Fibroblast of skin of left quadriceps (primary cell): ENCODE measurements around the gene NAT8.
"Not testable (repeated sequence)": the region's sequence is repeated elsewhere in the genome, so short reads cannot be mapped to it uniquely, and the experiment has no call there.

ENCODE experiments used
- DNase-seq, 2 experiments: peaks; one replicate each; pipeline ENCODE4 v3.0.0-alpha.2; 2013; ENCODE audit warnings: low read depth in 2 of 2

Gene NAT8, protein sequence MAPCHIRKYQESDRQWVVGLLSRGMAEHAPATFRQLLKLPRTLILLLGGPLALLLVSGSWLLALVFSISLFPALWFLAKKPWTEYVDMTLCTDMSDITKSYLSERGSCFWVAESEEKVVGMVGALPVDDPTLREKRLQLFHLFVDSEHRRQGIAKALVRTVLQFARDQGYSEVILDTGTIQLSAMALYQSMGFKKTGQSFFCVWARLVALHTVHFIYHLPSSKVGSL

GRCh38 chr2:73642338-73643018 is at the start of gene NAT8:
TSS of gene NAT8 (minus strand) at chr2:73642422. CDS start at chr2:73641628, 794 bp downstream.
- DNase-seq: no peak

GRCh38 chr2:73690372-73691088 is 48.3 kb upstream of the NAT8 start:
- DNase-seq: not testable (repeated sequence)

- DNase-seq: not testable (repeated sequence)
These were observed 46.3 kb upstream of the NAT8 start for GRCh38 chr2:73688494-73688893.

- DNase-seq: no peak
These were observed 43.7 kb upstream of the NAT8 start for GRCh38 chr2:73685764-73686438.

- not testable (repeated sequence) for DNase-seq
These were observed 42.7 kb upstream of the NAT8 start for GRCh38 chr2:73684905-73685304.

GRCh38 chr2:73684325-73684724 is 42.1 kb upstream of the NAT8 start:
- DNase-seq: not testable (repeated sequence)

DNA sequence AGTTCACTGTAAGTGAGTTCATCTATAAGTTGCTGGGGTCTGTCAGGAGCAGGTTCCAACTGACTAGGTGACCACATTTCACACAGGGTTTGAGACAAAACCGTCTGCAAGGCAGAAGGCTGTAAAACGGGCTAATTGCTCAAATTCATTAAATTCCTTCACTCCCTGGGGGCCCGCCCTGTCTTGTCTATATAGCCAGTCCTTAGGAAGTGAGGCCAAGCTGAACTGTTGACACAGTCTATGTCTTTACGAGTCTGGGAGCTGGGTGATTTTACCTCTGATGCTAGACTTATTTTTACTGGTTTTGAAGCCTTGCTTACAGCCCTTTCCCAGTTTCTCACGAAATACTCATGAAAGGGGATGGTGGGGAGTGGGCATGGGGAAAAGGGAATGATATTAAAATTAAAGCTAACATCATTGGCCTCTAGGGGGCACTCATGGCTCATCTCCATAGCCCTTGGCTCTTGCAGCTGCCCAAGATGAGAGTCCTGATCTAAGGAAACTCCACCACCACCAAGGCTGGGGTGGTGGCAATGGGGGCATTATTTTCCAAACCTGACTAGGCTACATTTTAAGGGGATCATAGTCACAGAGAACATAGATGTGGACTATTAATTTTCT is 37.8 kb upstream of the NAT8 start:
- not testable (repeated sequence) for DNase-seq

DNA sequence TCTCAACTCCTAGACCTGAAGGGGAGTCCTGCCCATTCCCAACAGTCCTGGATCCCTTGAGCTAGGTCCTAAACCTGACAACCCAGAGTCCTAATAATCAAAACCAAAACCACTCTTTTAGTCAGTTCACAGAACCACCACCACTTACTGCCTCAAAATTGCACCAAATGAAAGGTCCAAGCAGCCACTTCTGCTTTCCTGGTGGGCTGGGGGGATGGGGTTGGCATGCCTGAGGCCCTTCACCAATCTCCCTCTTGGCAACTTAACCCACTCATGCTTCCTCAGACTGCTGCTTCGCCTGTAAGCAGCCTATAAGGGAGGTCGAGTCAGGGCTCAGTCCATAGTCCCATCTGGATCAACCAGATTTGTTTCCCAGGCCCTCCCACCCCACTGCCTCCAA is 37.0 kb upstream of the NAT8 start:
- DNase-seq: not testable (repeated sequence)

- DNase-seq: not testable (repeated sequence)
These were observed 35.8 kb upstream of the NAT8 start for GRCh38 chr2:73678008-73678407.

DNA sequence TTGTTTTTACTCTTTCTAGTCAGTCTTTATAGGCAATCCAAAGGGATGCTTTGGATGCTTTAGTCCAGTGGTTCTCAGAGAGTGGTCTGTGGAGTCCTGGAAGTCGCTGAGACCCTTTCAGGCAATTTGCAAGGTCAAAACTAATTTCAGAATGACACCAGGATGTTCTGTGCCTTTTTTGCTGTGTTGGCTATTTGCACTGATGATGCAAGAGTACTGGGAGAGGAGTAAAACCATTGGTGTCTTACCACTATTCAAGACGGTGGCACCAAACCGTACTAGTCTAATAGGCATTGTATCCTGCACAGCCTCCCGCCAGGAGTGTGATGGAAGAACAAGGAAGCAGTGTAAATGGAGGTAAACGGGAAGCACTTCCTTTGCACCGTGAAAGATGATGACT is 34.0 kb upstream of the NAT8 start:
- DNase-seq: not testable (repeated sequence)

GRCh38 chr2:73674696-73675157 is 32.5 kb upstream of the NAT8 start:
- not testable (repeated sequence) for DNase-seq

GRCh38 chr2:73669976-73670375 is 27.8 kb upstream of the NAT8 start:
- DNase-seq: not testable (repeated sequence)

GRCh38 chr2:73667239-73667638 is 25.0 kb upstream of the NAT8 start:
- DNase-seq: not testable (repeated sequence)

DNA sequence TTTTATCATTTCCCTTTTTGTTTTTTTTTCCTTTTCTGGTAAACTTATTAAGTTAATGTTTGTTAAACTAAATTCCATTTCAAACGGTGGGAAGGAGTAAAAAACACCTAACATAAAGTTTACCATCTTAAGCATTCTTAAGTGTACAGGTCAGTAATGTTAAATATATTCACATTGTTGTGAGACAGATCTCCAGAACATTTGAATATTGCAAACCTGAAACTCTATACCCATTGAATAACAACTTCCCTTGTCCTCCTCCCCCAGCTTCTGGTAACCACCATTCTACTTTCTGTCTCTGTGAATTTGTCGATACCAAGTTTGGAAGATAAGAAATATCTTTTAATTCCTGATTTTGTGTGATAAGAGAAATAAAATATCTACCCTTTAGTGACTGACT is 12.0 kb upstream of the NAT8 start:
- DNase-seq: no peak

DNA sequence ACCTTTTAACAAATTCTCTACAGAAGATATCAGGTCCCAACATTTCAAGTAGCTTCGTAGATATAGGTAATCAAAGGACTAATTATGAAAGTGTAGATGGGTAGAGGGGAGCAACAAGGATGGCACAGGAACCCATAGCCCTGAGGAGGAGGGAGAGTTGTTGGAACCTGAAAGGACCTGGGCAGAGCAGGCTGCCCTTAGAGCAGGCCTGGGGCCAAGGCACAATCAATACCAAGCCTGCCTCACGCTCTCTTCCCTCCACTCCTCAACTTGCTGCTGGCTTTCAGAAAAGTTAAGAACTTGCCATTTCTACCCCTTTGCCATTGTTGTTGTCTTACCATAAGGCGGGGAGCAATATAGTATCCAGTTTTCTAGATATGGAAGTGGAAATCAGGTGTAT is 10.1 kb upstream of the NAT8 start:
- no peak for DNase-seq

GRCh38 chr2:73651591-73652230 is 9.5 kb upstream of the NAT8 start:
- no peak for DNase-seq

GRCh38 chr2:73647690-73648089 is 5.5 kb upstream of the NAT8 start:
- DNase-seq: not testable (repeated sequence)

DNA sequence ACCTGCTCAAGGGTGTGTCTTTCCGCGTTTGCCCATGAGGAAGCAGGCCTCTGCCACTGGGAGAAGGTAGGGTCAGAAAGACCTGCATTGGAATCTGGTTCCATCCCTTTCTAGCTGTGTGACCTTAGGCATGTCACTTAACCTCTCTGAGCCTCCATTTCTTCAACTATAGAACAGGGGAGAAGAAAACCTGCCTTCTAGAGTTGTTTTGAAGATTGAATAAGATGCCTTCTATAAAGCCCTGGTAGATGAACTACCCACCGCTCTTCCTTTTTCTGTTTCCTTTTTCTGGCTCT is 507 bp downstream of the NAT8 start:
- DNase-seq: no peak

GRCh38 chr2:73640946-73641766 is 1.1 kb downstream of the NAT8 start:
- no peak for DNase-seq

- no peak for DNase-seq
These were observed 1.7 kb downstream of the NAT8 start for GRCh38 chr2:73640511-73640911.
